ENCODE results near the gene NPBWR2. TPM values are rescaled to one million over a fixed set of nuclear protein-coding genes. Genes with fewer than 3 reads are reported as not detected.

Gene NPBWR2
- total RNA-seq, 1 experiment from 2014 or later, result not detected

DNA sequence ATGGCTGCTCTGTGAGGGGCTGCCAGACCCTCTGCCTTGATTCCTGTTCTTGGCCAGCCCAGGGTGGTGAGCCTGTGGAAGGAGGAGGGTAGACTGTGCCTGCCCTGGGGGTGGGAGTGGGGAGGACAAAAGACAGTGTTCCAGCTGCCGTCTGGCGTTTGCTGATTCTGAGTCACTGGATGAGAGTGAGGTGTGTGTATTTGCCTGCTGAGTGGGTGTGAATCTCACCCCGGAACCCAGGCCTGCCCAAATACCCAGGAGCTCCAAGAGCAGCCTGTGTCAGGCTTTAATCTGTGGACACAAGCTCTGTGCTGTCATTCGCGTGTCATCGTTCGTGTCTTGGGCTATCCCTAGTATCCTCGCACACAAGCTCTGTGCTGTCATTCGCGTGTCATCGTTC is 20.6 kb downstream of the NPBWR2 start:
- CTCF ChIA-PET, result interaction anchor here (1.1 kb wide), 1 partner anchor 16 kb away, joined by 3 read pairs; no protein-coding TSS in a partner anchor

DNA sequence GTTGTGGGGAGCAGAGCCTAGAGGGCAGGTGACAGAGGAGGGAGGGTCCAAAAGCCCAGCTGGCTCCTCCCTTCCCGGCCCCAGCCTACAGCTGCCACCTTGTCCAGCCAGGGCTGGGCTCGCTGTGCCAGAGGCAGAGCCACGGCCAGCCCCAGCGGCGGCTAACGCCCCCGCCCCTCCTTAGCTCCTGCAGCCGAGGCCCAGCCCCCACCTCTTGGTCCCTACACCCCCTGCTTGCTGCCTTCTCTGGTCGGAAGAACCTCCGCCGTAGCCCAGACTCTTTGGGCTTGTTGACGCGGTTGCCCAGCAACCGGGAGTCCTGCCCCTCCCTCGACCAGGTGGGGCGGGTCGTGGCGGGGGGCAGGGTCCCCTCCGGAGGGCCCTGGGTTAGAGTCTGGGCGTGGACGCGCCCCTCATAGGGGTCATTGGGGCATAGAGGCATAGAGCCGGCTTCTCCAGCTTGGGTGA is 22.6 kb downstream of the NPBWR2 start:
- no peak overlapping the region for H3K27ac ChIP-seq (ENCODE audit: low read length)
- no peaks in the 10 kb centered on the region for H3K9me3 ChIP-seq (ENCODE audit: control insufficient read depth, insufficient read depth, low read depth, low read length)
- CTCF ChIA-PET, result interaction anchor here (0.7 to 1.9 kb wide), 2 partner anchors 22 to 35 kb away, joined by 3 to 6 read pairs; no protein-coding TSS in a partner anchor
- POLR2A ChIA-PET, result no interaction called here
- no peaks in the 10 kb centered on the region for H3K27me3 ChIP-seq (ENCODE audit: control insufficient read depth, insufficient read depth, low read length)
- in situ Hi-C loops (cut with HindIII; ENCODE audit: low pct_unique_long_range_greater_than_20kb, low sequenced_read_pairs) (no loop called here), intact Hi-C loops (cut with micrococcal nuclease; ENCODE audit: unreplicated experiment) (no loop called here)
- BruUV-seq (replicated peaks), result no TSS peak
- no peak for TF ChIP-seq REST (IDR thresholded peaks at IDR 0.05; ENCODE audit: insufficient read depth in 1 of 2, low read depth in 2 of 2, low read length in 1 of 2)
- no peak for TF ChIP-seq TCF7L2 (IDR thresholded peaks at IDR 0.05; ENCODE audit: low read depth, low read length)
- H3K4me3 ChIP-seq (ENCODE audit: low read depth in 2 of 2, low read length in 2 of 2), result no peak overlapping the region
- H3K36me3 ChIP-seq (ENCODE audit: control insufficient read depth, insufficient read depth, low read length), result no peaks in the 10 kb centered on the region
- DNase-seq (ENCODE audit: low read depth, low spot score) (no peak), ATAC-seq (no peak)
- peaks cover 11% of the 10 kb centered on the region for H3K4me1 ChIP-seq (ENCODE audit: control insufficient read depth, insufficient read depth, low read length)

More for the DNA sequence above, 20.6 kb downstream of the NPBWR2 start:
- POLR2A ChIA-PET, result no interaction called here
- Histone ChIP-seq H3K4me1 (ENCODE audit: control insufficient read depth, insufficient read depth, low read length) (peaks cover 5% of the 10 kb centered on the region), H3K4me3 (ENCODE audit: low read depth in 2 of 2, low read length in 2 of 2) (no peak overlapping the region), H3K9me3 (ENCODE audit: control insufficient read depth, insufficient read depth, low read depth, low read length) (no peaks in the 10 kb centered on the region), H3K36me3 (ENCODE audit: control insufficient read depth, insufficient read depth, low read length) (no peaks in the 10 kb centered on the region), H3K27me3 (ENCODE audit: control insufficient read depth, insufficient read depth, low read length) (no peaks in the 10 kb centered on the region), H3K27ac (ENCODE audit: low read length) (no peak overlapping the region)
- TF ChIP-seq REST (IDR thresholded peaks at IDR 0.05; ENCODE audit: insufficient read depth in 1 of 2, low read depth in 2 of 2, low read length in 1 of 2), result no peak
- TF ChIP-seq SIN3A (IDR thresholded peaks at IDR 0.05; ENCODE audit: borderline replicate concordance, insufficient read depth, low read depth, low read length), result no peak
- TF ChIP-seq TCF7L2 (IDR thresholded peaks at IDR 0.05; ENCODE audit: low read depth, low read length), result no peak
- TF ChIP-seq CTCF (IDR thresholded peaks at IDR 0.05), result no peak
- TF ChIP-seq POLR2AphosphoS5 (IDR thresholded peaks at IDR 0.05; ENCODE audit: low read depth, low read length), result no peak
- intact Hi-C loops (cut with micrococcal nuclease; ENCODE audit: unreplicated experiment) (no loop called here), in situ Hi-C loops (cut with HindIII; ENCODE audit: low pct_unique_long_range_greater_than_20kb, low sequenced_read_pairs) (no loop called here)
- no TSS peak for BruUV-seq (replicated peaks)
- DNase-seq (ENCODE audit: low read depth, low spot score), result no peak
- no peak for ATAC-seq
